EH (cell line): ENCODE results near the gene NEU3.
"Not testable (repeated sequence)": the region's sequence is repeated elsewhere in the genome, so short reads cannot be mapped to it uniquely, and the experiment has no call there.

Experiments
- DNase-seq: peaks from one replicate; pipeline ENCODE4 v3.0.0-alpha.2; 2015; ENCODE audit warnings: low read depth

The NEU3 gene

DNA sequence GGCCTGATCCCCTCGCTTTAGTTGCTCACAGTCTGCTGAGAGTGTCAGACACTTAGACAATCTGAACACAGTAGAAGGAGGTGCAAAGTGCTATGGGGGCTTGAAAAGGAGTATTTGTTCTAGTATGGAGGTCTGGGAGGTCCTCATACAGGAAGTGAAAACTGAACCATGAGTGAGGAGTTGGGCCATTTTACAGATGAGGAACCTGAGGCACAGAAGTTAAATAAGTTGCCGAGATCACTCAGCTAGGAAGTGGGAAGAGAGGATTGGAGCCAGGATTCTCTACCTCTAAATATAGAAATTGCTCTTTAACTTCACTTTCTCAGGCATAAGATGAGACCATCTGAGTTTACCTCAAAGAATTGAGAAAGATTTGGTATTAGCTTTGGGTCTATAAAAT, 4.0 kb upstream of the NEU3 start:
- DNase-seq: no peak

DNA sequence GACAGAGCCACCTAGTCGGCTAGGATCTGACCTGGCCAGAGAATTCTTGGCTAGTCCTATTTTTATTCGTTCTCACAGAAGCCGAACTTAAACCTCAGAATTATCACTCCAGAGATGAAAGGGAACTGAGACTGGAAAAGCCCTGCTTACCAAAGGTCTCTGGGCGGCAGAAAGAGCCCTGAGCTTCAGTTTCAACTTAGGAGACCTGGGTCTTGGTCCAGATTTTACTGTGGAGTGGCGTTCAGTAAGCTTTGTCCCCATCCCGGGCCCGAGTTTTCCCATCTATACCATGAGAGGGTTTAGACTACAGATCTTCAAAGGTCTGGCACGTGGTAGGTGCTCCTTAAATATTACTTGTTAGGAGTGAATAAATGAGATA, 516 bp downstream of the NEU3 start:
- no peak for DNase-seq

DNA sequence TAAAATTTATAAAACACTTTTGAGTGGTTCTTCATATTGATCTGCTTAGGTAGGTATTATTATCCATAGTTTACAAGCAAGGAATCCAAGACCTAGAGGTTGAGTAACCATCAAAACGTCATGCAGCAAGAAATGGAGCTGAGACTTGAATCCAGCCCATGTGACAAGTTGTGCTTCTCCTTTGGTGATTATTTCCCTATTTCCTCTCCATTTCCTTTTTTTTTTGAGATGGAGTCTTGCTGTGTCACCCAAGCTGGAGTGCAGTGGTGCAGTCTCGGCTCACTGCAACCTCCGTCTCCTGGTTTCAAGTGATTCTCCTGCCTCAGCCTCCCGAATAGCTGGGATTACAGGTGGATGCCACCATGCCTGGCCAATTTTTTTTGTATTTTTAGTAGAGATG, 1.4 kb downstream of the NEU3 start:
- DNase-seq: not testable (repeated sequence)

DNA sequence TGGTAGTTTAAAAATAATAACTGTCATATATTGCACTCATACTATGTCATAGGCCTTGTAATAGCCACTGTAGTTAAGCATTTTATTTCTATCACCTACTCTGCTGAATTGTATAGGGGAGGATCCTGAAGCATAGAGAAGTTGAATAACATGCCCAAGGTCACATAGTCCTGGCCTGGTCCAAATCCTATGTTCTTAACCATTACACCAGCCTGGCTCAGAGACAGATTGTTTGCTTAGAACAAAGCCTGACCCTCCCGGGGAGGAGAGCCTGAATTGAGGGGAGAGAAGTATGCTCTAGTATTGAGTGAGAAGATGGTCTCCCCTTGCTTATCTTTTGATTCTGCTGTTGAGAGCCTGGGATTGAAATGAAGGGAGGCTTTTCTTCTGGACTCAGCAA, 2.2 kb downstream of the NEU3 start:
- DNase-seq: no peak

DNA sequence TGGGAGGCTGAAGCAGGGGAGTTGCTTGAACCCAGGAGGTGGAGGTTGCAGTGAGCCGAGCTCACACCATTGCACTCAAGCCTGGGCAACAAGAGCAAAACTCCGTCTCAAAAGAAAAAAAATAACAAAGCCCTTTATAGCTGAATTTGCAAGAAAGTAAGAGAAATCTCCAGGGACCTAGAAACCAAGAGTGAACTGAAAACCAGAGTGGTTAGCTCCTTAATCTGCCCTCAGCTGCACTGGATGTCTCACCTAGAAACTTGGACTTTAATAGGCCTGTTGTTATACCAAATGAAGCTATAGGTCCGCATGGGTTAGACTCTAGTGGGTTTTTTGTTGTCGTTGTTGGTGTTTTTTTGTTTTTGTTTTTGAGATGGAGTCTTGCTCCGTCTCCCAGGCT, 4.1 kb downstream of the NEU3 start:
- DNase-seq: no peak

DNA sequence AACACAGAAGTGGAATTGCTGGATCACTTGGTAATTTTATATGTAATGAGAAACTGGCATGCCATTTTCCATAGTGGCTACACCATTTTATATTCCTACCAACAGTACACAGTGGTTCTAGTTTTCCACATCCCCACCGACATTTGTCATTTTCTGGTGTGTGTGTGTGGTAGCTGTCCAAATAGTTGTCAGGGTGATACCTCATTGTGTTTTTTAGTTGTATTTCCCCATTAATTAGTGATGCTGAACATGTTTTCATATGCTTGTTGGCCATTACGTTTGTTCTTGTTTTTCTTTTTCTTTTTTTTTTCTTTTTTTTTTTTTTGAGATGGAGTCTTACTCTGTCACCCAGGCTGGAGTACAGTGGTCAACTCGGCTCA, 12.2 kb downstream of the NEU3 start:
- DNase-seq: no peak

DNA sequence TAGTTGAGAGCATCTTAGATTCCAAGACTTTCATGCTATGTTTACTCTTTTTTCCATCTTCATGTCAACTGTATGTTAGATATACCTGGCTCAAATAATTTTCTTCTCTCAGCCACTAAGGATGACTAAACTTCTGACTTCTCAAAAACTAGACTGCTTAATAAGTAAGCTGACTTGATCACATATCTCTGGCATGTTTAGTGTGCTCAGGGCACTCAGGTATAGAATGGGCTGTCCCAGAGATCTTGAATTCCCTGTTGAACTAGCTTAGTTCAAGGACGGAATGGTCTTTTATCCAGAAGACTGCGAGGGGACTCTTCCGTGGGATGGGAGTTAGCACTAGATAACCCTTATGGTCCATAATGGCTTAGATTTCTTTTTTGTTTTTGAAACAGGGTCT, 13.0 kb downstream of the NEU3 start:
- no peak for DNase-seq

DNA sequence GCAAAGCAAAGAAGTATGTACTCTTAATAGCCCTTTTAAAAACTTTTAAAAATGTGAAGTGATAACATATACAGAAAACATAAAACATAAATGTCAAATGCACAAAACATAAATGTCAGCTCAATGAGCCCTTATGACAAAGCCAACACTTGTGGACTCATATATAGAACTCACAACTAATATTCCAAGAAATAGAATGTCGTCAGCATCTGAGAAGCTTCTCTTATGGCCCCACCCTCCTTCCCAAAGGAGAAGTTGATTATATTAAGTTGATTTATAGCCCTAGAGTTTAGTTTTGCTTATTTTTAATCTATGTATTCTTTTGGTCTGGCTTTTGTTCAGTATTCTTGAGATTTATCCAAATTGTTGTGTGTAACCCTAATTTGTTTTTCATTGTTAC, 13.8 kb downstream of the NEU3 start:
- no peak for DNase-seq

DNA sequence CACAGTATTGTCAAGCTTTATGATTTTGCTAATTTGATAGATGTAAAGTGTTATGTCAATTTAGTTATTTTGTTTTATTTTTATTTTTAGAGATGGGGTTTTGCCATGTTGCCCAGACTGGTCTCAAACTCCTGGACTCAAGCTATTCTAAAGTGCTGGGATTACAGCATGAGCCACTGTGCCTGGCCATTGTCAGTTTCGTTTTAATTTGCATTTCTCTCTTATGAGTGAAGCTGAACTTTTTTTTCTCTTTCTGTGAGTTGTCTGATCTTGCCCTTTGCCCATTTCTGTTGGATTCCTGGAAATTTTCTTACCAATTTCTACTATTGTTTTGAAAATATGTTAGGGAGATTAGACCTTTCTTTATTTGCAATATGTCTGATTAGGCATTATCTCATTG, 15.5 kb downstream of the NEU3 start:
- no peak for DNase-seq

DNA sequence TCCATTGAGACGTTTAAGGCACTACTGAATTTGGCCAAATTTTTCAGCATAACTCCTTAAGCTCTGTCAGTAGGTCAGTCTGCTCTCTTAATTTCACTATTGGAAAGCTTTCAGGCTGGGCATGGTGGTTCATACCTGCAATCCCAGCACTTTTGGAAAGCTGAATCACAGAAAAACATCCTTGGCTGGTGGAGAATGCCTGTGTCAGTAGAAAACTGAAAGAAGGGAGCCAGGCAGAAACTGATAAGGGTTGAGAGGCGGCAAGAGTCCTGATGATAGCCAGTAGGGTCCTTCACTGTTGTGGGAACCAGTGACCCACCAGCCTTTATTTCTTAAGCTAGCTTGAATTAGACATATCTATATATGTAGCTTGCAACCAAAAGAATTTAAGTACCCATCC, 22.6 kb downstream of the NEU3 start:
- no peak for DNase-seq

DNA sequence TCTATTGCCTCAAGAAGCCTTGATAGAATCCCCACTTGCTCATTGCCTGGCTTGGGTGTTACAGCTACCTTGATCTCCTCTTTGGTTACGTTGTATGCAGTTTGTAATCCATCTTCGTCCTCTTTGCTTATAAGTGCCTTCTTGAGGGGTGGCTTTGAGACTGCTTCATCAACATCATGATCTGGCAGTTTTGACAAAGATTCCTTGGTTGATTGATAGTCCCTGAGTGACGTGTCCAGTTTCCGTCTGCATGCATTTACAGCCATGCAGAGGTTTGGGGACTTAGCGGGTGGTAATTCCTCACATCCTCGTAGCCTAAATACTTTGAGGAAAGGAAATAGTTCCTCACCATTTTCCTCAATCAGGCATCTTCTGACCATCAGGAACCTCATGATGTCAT, 23.1 kb downstream of the NEU3 start:
- DNase-seq: no peak

DNA sequence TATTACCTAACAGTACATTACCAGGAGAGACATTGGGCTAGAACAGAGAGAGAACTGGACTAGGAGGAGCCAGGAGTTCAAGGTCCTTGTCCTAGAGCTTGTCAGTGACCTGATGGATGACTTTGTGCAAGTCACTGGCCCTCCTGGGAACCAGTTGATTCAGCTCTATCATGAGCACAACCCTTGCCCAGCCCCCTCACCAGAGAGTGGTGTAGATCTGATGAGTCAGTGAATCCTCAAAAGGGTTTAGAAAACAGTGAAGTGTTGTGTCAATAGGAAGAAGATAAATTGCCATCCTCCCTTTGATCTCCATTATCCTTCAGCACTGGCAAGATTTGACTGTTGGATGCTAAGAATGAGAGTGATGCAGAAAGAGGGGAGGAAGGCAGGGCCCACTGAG, 24.3 kb downstream of the NEU3 start:
- DNase-seq: peak; percentile 14

DNA sequence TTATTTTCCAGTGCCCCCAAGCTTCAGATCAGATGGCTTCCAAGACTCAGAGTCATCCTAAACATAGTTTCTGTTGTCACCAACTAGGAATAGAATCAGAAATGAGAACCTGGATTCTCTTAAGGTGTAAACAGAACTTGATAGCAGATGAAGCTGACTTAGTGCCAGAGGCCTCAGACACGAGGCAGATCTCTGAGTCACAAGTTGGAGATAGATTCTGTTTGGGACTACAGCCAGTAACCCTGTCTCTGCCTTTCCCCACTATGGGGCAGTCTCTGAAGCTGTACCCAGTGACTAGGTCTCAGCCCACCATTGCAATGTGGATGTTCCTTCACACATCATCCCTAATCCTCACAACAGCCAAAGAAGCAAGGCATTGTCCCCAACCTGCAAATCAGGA, 25.4 kb downstream of the NEU3 start:
- peak; percentile 72 for DNase-seq

DNA sequence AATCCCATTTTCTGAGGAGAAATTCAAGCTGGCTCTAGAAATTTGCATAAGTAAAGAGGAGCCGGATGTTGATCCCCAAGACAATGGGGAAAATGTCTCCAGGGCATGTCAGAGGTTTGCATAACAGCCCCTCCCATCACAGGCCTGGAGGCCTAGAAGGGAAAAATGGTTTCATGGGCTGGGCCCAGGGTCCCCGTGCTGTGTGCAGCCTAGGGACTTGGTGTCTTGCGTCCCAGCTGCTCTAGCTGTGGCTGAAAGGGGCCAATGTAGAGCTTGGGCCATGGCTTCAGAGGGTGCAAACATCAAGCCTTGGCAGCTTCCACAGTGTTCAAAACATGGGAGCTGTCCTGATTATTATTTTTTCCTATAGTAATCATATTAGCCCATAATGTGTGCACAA, 30.5 kb downstream of the NEU3 start:
- DNase-seq: not testable (repeated sequence)

DNA sequence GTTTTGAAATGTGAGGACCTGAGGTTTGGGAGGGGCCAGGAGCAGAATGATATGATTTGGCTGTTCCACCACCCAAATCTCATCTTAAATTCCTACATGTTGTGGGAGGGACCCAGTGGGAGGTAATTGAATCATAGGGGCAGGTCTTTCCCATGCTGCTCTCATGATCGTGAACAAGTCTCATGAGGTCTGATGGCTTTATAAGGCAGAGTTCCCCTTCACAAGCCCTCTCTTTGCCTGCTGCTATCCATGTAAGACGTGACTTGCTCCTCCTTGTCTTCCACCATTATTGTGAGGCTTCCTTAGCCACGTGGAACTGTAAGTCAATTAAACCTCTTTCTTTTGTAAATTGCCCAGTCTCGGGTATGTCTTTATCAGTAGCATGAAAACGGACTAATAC, 31.6 kb downstream of the NEU3 start:
- not testable (repeated sequence) for DNase-seq

DNA sequence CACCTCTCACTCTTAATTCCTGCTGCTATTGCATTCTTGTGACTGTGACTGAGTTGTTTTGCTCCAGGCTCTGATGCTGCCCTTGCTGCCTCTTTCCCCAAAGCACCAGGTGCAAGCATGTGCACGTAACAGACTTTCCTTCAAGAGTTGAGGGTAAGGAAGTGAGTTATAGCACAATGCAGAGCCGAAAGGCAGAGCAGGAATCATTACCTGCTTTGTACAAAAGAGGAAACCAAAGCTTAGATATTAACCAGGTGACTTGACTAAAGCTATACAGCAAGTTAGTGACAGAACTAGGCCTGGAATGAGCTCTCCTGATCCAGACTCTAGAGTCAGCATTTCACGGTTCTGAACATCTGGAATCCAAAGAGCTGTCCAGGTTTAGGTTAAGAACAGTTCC, 33.6 kb downstream of the NEU3 start:
- DNase-seq: no peak

DNA sequence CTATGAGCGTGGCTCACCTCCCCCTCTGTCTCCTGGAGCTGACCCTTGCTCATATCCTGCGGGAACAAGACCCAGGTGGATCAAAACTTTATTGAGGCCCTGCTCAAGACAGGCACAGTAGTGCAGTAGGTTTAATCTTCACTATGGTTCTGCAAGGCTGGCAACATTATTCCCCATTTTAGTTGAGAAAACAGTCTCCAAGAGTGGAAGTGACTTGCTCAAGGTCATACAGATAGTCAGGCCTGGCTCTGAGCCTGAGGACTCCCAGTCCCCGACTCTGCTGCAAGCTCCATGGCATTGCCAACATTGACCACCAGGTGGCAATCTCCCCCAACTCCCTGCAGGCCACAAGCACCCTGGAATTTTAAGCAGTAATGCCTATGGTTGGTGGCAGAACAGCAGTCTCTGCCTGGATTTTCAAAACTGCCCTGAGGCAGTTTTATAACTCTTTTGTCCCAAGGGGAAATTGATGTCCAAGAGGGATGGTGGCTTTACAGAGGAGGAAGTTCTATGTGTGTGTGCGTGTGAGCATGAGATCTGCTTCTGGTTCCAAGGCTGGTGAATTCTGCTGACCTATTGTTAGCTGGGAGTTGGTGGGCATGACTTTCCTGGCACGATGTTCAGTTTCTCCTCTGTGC, 34.1 kb downstream of the NEU3 start:
- peak; percentile 83 for DNase-seq

DNA sequence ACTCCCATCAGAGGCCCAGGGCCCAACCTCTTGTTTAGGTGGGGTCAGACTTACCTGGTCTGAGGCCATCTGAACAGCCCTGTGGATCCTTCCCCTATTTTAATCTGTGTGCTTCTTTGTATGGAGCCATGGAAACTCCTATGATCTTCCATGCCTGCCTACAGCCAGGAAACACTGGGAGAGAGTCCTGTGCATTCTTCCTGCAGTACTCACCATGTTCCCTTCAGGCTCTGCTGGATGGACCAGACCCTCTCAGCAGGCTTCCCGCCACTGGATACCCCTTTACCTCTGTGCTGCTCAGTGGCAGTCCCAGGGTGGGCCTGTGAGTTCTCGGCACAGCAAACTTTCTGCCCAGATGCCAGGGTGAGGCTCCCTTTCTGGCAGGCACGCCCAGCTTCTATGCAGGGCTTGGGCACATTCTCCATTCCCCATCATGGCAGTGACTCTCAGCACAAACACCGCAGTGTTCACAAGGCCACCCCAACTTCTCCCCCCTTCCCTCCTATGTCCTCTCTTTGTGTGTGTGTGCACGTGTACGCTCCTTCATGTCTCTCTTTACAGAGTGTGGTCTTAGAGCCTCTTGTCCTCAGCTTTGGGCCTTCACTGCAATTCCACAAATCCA, 34.8 kb downstream of the NEU3 start:
- peak; percentile 11 for DNase-seq

DNA sequence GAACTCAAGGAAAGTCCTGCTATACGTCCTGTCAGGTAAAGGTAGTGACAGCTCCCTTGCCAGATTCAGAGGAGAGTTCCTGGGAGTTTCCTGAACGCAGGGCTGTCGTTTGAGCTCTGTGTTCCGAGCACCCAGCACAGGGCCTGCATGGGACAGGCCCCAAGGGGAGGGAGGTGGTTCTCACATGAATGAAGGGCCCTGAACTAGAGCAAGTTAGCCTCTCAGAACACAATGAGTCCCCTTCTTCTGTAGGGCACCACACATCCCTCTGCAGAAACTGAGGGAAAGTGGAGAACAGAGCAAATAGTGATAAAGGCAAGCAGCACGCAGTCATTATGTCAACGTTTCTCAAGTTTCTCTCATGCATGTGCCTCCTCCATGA, 35.3 kb downstream of the NEU3 start:
- no peak for DNase-seq

DNA sequence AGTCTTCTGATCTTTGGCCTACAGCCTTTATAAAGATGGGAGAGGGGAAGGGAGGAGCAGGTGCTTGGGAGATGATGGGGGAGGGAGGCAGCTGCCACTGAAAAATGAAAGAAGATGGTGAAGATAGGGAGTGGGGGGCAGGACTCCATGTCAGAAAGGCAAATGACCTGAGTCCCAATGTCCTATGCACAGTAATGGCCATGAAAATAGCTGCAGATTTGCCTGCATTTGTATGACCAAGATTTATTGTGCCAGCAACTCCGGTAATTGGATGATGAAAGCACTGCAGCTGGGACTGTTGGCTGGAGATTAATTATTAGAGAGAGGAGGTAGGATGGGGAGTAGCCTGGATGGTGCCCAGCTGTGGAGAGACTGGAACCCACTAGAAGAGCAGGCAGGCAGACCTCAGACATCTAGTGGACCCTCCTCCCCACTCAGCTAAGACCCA, 36.1 kb downstream of the NEU3 start:
- DNase-seq: no peak

DNA sequence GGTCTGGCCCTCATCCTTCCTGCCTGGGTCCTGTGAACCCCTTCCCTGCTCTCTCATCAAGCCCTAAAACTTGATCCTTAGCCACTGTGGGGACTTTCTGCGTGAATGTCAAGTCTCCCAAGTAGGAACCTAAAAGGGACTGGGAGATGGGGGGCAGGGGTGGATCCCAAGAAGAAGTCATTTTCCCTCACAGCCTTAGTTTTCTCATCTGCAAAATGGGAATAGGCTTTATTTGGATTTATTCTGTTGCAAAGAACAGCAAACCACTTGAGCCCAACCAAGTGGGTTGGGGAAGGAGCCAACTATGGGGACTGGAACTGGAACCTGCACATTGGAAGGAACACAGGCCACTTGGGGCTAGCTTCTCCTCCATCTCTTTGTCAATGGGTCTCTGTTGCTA, 36.8 kb downstream of the NEU3 start:
- DNase-seq: no peak

DNA sequence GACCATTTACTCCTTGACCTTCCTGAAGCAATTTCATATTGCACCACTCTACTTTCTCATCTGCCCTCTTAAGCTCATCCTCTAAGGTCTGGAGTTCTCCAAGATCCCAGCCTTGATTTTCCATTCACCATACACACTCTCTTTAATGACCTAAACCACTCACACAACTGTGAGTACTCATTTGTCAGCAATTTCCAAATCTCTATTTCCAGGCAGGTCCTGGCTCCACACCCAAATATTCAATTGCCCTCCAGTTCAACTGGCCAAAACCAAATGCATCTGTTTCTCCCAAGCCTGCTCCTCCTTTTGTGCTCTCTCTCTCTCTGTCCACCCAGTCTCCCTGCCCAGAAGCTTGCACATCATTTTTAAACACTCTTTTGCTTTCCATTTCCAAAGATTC, 39.6 kb downstream of the NEU3 start:
- DNase-seq: no peak

DNA sequence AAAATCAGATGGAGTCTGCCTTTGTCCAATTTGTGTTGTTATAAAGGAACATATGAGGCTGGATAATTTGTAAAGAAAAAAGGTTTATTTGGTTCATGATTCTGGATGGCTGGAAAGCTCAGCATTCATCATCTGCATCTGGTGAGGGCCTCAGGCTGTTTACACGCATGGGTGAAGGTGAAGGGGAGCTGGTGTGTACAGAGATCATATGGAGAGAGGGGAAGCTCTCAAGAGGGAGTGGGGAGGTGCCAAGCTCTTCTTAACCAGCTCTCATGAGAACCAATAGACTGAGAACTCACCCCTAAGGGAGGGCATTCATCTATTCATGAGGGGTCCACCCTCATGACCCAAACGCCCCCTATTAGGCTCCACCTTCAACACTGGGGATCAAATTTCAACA, 40.0 kb downstream of the NEU3 start:
- no peak for DNase-seq

DNA sequence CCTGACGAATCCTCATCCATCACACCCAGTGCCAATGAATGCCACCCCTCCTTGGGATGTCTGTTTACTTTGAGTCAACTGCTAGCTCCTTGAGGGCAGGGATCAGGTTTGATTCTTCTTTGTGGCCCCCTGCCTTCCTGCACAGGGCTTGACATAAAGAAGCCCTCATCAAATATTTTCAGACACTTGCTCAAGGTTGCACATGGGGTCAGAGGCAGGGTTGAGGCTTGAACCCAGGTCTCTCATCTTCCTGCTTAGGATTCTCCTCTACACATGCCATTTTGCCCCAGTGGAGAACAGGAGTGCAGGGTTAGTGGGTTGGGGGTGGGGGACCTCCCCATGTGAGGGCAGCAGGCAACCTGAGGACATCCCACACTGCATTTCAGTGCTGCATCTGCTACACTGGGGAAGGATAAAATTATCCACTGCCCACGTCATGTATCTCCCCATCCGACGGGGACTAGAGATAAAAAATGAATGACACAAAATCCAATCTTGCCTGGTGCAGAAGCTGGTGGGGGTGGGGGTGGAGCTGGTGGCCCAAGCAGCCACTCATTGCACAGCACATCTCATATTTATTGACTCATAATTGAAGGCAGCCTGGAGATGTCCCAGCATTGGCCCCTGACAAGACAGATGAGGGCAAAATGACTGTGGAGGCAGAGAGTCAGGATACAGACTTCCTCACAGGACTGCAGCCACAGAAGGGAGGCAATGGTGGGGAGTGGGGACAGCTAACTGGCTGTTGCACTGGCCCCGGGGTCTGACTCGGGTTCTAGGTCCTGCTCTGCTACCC, 41.3 kb downstream of the NEU3 start:
- DNase-seq: peak; percentile 48
